Esophagus mucosa (tissue), 1 donor: ENCODE data around the gene SLC2A11. TPM values are rescaled to one million over a fixed set of nuclear protein-coding genes. Genes with fewer than 3 reads are reported as not detected.

Experiments
- ATAC-seq: fragments of 200-7000 bp; cut with Tn5 transposase; one replicate; pipeline ENCODE4 v1.9.1; 2020
- total RNA-seq: library from RNA; stranded (reverse); gene quantifications from one replicate; pipeline ENCODE4 v1.2.4, GENCODE V29; 2023
- donor health status: DM: yes; HTN: yes; CAD: no.

SLC2A11 gene
- total RNA-seq, 1 donor from 2014 or later, result 1.2 TPM

DNA sequence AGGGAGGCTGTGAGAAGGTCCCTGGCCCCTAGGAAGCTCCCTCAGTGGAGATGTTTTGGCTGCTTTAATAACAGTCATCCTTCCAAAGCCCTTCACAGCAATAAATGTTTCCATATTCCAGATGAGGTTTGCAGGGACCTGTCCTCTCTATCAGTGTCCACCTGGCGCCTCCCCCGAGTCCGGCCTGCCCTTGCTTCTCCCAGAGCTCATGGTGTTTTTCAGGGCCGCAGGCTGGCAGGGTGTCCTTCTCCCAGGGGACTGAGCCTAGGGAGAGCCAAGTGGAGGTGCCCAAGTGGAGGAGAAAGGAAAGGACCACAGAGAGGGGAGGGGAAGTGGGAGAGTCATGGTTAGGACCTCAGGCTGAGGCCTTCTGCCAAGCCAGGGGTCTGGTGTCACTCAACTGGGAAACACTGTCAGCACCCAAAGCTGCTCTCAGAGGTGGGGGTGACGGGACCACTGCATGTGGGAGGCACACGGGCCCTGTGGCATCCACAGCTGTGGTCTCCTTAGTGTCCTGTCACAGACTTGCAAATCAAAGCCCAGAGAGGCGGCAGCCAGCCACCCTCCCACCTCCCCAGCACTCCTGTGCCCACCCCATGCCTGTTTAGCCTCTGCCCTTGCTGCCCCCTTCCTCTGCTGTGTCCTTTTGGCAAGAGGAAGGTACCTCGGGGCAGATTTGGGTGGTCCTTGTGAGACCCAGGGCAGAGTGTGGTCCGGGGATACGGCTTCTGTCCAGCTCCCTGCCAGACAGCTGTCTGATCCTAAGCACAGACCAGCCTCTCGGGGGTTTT lies 25.3 kb upstream of the SLC2A11 start:
- no peak for ATAC-seq

DNA sequence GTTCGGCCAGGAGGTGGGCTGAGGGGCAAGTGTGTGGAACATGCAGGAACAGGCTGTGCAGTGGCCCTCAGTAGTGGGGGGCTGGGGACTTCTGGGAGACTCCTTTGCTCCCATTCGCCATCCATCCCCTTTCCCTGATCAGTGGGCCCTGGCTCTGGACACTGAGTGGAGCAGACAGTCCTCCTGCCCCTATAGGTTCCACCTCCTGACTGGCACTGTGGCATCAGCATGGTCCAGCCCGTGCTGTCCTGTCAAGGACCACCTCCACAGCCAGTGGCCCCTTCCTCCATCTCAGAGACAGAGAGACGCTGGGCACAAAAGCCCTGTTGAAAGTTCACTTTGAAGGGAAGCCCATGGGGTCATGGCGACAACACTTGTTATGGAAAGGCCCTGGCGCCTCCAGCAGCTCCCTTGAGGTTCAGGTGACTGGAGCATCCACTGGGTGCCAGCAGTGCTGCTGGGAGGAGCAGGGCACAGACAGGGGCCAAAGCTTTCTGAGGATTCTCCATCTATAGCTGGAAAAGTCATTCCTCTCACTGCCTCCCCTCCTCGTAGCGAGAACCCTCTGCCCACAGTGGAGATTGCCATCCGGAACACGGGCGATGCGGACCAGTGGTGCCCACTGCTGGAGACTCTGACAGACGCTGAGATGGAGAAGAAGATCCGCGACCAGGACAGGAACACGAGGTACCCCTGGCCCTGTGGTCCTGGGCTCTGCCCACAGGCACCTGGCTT lies 24.5 kb upstream of the SLC2A11 start:
- no peak for ATAC-seq

DNA sequence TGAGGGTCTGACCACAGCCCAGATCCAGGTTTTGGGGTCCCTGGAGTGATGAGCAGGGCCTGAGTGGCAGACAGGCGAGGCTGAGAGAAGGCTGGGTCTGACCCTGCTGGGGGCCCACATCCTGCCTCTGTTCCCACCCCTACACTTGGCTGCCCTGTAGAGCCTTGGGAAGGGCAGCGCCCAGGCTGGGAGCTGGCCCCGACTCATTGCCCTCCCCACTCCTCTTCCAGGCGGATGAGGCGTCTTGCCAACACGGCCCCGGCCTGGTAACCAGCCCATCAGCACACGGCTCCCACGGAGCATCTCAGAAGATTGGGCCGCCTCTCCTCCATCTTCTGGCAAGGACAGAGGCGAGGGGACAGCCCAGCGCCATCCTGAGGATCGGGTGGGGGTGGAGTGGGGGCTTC lies 23.8 kb upstream of the SLC2A11 start:
- no peak for ATAC-seq

DNA sequence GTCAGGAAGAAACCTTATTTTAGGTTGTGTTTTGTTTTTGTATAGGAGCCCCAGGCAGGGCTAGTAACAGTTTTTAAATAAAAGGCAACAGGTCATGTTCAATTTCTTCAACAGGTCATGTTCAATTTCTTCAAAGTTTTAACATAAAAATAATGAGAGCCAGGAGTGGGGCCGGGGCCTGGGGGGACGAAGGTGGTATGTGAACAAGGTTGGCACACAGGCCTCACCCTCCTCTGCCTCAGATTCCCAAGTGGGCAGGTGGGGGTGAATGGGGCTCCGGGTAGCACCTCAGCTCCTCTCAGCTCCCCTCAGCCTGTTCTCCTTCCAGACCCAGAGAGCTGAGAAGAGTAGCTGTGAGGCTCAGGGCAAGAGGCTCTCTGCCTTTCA lies 23.3 kb upstream of the SLC2A11 start:
- no peak for ATAC-seq

DNA sequence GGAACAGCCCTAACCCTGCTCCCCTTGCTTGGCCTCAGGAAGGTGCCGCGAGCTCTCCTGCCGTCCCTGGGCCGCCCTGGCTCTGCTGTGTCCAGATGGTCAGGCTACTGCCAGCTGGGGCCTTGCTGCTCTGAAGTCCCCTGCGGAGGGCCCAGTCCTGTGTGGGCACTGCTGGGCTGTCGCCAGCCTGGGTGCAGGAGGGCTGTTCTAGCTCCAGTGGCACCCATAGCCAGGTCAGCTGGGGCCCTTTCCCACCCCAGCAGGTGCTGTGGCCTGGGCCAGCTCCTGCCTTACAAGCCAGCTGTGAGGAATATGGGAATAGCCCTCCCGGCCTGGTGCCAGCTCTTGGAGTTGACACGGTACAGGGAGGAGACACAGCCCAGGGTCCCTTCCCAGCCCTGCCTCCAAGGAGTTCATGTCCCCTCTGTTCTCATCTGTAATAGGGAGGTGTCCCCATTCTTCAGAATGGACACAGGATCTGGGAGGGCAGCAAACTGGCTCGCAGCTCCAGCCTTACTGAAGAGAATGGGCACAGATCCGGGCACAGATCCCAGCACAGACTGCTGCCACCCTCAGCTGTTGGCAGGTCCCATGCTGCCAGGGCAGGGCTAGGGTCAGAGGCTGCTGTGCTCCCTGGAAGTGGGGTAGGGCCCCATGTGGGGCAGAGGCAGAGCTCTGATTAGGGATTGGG lies 22.7 kb upstream of the SLC2A11 start:
- ATAC-seq, result no peak

DNA sequence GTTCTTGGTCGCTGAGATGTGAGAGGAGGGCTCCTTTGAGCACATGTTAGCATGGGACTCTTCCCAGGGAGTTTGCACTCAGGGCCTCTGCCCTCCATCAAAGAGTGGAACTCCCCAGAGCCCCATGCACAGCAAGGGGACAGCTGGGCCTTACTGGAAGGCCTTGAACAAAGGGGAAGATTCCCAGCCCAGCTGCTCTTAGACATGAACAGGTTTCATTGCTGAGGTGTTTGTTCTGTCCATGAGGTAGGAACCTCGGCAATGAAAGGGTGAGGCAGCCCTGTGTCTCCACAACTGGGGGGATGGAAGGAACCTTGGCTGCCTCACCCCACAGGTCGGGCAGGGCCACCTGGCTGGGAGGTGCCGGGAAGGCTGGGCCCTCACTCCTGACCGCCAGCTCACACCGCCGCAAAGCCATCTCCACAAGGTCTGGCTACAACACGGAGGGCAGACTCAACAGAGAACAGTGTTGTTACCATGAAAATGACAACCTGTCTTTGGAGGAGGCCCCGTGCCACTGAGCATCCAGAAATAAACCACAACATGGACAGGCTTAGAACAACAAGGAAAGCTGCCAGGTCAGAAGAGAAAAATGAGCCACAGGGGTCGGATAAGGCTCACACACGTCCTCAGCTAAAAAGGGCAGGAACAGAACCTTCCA lies 22.1 kb upstream of the SLC2A11 start:
- ATAC-seq, result no peak

DNA sequence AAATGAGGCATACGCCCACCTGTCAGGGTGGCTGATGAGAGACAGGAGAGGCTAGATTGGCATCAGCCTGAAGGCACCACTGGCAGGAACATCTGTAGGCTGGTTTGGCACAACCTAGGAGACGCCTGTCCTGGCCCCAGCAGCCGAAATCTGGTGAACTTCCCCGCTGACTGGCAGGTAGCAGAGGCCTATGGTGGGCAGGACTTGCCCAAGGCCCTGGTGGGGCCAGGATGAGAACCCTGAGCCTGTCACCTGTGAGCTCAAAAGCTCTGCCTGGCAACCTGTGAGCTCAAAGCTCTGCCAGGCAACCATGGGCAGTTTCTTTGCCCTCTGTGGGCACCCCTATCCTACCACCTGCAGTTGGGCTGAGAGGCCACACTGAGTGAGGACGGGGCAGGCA lies 21.4 kb upstream of the SLC2A11 start:
- ATAC-seq, result no peak

DNA sequence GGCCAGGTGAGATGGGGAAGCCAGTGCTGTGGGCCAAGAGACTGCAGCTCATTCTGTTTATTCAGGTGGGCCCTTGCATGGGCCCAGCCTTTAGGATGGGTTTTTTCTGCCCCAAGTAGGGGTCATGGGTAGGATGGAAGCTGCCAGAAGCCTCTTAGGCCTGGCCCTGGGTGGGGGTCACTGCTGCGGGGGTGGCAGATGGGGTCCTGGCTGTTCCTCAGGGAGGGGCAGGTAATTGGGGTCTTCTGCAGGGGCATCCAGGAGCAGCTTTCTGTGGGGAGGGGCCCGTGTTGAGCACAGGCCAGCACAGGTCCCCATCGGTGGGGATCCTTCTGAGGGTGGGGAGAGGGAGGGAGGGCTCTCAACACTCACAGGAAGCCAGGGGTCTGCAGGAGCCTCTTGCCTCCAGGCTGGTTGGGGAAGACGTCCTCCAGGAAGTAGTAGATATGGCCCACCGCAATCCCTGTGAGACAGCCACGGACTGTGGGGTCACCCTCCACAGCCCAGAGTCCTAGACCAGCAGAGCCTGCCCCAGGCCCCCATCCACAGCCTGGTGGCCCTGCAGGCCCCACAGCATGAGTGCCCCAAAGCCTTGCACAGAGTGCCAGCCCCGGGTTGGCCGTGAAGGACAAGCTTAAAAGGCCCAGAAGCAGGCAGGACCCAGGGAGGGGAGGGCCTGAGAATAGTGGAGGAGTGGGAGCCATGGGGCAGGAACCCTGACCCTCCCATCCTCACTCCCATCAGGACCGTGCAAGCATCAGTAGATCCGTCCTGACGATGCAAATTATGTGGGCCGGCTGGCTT lies 20.8 kb upstream of the SLC2A11 start:
- ATAC-seq, result no peak

DNA sequence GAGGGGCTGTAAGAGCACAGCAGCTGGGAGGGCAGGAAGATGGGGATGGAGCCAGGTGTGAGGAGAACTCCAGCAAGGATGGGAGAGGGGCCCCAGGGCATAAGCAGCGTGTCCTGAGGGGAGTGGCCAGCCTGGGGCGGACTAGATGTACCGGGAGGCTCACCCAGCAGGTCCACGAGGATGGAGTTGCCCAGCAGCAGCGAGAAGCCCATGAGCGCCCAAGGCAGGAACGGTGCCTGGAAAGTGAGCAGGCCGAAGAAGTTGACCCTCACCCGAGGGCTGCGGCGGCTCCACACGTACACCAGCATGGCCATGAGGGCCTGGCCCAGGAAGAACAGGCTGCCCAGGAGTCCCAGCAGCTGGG lies 20.2 kb upstream of the SLC2A11 start:
- no peak for ATAC-seq

DNA sequence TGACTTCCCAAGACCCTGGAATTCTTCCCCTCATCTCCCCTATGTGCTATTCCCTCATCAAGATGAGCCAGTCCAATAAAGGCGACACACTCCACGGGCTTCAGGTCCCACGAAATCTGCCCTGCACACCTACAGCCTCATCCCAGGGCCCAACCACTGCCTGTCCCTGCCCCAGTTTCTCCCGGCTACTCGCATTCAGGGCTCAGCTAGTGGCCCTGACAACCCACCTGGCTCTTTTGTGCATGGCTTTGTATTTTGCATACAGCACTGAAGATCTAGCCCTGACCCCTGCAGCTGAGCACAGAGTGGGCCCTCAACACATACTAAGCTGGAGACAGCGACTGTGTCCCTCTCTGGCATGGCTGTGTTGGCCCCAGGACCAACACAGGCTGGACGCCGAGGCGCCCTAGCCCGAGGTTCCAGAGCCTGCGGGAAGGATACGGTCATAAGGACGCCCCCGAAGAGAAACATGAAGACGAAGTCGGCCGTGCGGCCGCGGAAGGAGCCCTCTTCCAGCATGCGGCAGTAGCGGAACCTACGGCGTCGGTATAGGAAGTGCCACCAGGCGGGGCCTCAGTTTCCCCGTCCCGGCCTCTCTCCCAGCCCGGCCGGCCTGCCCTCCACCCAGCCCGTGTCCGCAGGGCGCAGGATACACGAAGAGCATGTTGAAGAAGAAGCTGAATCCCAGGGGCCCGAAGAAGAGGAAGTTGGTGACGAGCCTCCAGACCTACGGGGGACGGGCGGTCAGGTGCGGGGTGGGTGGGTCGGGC lies 19.6 kb upstream of the SLC2A11 start:
- peak; percentile 1 for ATAC-seq

DNA sequence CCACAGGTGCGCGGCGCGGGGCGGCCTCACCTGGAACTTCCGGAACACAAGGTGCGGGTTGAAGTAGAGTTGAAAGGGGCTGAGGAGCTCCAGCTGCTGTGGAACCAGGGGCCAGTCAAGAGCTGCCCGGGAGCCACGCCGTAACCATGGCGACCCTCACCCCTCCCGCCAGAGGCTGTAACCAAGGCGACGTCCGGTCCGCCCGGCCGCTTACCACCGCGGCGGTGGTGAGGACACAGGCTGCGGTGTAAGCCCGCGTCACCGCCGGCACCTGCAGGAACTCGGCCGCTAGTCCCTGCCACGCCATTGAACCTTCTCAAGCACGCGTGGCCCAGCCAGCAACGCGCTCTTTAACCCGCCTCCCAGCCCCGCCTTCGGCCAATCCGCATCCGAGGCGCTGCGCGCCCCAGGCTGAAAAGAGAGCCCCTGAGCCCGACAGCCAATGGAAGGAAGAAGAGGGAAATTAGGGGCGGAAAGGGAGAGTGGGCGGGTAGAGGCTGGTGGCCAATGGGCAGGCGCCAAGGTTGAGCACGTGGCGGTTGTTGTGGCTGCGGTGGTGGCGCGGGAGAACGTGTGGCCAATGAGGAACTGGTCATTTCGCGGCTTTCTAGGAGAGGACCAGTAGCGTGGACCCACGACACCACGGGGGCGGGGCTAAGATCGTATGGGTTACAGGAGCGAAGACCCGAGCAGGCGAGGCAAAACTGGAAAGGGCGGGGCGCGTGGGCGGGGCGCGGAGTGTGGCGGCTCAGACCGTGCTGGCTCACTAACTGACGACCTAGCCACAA lies 18.8 kb upstream of the SLC2A11 start, which contains the start of gene DERL3:
Gene DERL3, minus strand, starts transcription at position 326 of the 788 bp plus-strand sequence. Its CDS starts 19 bp downstream, at position 307.
- ATAC-seq, result peak; percentile 86

DNA sequence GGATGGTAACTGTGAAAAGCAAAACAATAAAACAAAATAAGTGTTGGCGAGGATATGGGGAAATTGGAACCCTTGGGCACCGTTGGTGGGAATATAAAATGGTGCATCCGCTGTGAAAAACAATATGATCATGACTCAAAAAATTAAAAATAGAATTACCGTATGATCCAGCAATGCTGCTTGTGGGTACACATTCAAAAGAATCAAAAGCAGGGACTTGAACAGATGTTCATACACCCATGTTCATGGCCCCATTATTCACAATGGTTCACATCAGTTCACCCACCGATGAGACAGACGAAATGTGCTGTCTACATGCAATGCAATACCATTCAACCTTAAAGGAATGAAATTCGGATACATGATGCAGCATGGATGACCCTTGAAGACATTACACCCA lies 17.6 kb upstream of the SLC2A11 start:
- ATAC-seq, result no peak

DNA sequence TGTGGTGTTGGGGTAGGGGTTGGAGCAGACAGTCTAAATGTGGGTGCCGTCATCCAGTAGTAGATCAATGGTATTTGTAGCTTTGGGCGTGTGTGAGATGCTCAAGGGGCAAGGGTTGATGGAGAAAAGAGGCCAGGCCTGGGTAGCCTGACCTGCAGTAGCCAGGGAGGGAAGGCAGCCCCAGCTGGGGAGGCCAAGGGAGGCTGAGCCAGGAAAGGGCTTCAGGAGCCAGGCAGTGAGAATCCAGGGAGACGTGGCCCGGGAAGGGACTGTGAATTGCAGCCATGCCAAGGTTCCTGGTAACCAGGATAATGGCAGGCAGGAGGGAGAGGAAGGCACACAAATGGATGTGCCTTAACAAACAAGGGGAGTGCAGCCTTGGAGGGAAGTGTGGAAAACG lies 16.4 kb upstream of the SLC2A11 start:
- no peak for ATAC-seq

DNA sequence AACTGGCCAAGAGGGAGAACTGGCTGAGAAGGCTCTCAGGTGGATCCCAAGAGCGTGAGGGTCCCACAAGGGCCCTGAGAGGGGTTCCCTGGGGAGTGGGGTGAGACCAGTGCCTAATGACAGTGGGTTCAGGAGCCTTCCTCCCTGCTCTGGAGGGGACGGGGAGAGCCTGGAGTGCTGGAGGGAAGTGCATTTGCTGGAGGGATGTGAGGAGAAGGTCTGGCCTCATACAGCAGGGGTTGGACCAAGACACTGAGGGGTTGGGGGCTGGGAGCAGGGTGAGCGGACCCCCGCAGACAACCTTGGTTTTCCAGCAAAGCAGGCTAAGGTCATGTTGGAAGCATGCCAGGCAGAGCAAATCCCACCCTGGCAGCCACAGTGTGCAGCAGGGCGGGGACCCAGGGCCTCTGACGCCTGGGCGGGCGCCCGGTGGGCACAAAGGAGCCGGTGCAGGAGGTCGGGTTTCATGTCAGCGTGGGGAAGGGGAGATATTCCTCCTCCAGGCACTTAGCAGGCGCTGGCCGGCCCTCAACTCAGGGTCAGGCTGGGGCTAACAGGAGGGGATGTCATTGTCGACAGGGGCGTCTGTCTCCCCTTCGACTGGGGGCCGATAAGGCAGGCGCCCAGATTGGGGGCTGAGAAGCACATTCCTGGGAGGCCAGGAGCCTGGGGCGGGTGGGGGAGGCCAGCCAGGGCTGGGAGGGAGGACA lies 15.8 kb upstream of the SLC2A11 start:
- ATAC-seq, result no peak

DNA sequence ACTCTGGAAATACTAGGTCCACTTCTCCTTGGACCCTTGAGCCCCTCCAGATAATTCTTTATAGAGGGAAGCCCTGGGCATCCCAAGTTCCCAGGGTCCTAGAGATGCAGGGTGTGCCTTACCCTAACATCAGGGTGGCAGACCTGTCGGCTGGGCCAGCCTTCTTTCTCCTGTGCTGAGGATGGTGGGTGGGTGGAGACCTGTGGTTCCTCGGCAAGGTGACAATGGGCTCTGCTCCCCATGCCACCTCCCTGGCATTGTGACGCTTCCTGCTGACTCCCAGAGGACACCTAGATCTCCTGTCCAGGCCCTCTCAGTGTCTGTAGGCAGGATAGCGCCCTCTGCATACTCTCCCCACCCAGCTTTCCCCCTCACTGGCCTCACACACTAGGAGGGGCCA lies 15.1 kb upstream of the SLC2A11 start:
- ATAC-seq, result no peak

DNA sequence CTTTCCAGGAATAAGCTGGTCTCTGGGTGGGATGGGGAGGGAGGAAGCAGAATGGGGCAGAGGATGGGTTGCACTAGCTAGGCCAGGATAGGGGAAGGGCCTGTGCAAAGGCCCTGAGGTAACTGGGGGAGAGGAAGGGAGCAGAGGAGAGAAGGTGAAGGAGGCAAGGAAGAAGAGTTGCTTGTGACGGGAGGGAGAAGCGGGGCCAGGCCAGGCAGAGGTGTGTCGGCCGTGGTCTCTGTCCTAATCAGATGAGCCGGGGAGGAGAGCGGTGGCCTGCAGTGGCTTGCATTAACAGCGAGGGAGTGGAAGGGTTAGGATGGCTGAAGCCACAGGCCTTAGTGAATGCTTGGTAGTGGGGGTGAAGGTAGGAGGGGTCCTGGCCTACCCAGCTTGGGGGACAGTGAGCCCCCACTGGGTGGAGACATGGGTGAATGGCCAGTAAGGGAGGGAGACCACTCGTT lies 12.9 kb upstream of the SLC2A11 start:
- ATAC-seq, result no peak

DNA sequence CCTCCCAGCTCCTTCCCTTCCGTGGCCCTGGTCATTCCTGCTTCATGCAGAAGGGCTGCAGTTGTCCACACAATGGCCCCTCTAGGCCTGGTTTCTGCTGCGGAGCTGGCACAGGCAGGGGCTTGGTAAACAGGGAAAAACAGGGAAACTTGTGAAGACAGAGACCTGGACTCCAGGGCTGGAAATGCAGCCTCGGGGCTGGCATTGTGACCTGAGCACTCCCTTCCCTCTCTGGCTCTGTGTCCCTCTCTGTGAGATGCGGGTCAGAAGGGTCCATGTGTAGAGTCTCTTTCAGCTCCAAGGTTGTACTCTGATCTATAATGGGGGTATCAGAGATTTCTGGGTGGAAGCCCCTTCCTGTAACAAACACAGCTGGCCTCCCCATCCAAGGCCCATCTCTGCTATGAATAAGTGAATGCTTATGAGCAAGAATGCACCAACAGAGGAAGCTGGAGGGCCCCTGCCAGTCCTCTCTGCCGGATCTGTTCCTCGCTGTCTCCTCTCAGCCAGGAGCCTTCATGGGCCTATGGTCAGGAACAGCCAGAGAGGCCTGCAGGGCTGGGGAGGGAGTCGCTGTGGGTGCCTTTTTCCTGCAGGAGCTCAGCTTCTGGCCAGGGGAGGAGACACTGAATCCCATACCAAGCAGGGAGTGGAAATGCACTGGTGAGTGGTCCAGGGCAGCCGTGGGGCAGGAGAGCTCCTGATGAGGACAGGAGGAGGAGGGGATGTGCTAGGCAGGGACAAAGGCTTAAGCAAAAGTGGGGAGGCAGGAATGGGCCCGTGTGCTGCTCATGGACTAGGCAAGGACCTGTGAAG lies 12.2 kb upstream of the SLC2A11 start:
- no peak for ATAC-seq

DNA sequence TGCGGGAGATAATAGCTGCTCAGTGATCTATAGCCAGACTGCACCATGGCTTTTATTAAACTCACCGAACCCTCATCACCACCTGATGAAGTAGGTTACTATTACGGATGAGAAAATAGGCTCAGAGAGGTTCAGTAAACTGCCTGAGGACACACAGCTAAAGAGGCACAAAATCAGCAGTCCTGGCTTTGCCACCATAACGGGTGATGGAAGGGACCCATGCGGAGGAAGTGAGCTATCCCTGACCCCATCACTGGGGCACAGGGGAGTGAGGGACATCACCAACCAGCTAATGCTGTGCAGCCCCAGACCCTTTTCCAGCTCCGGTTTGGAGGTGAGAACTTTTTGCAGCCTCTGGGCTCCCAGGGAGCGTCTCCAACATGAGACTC lies 11.6 kb upstream of the SLC2A11 start:
- ATAC-seq, result no peak
